HepG2 (cell line): ENCODE results near the gene TRIM72. TPM values are rescaled to one million over a fixed set of nuclear protein-coding genes. Genes with fewer than 3 reads are reported as not detected.

Source experiments
- ATAC-seq: fragments of 200-7000 bp; cut with Tn5 transposase; 3 replicates; pipeline ENCODE4 v1.9.1; 2020; ENCODE audit warnings: mild to moderate bottlenecking, moderate library complexity
- BruUV-seq: library from RNA; stranded (reverse); fragments of 400-500 nt; replicated peaks from 2 replicates; lab custom pipeline; 2021; lab: Mats Ljungman, UMichigan
- CTCF ChIA-PET: fragments of 300-600 bp; formaldehyde crosslinking; extraction: SDS; loops from one replicate; lab custom pipeline; 2021; ENCODE audit warnings: low total read pairs, inconsistent platforms, low intra/inter-chr PET ratio; lab: Yijun Ruan, JAX
- POLR2A ChIA-PET: fragments of 350-600 bp; sonication (Branson Sonifier 250); formaldehyde crosslinking; loops from one replicate; lab custom pipeline; 2020; ENCODE audit warnings: antibody characterized with exemption, inconsistent platforms; lab: Yijun Ruan, JAX
- DNase-seq: peaks from one replicate; pipeline ENCODE4 v3.0.0-alpha.2; 2015; ENCODE audit warnings: low spot score
- FAIRE-seq: peaks from 3 replicates; lab custom pipeline; 2011; peaks lifted over from hg19 to GRCh38; lab: Jason Lieb, UNC
- H2AFZ ChIP-seq: one replicate; pipeline ENCODE4 v1.6.1; 2011; ENCODE audit warnings: low read length, inconsistent platforms
- H3K27ac ChIP-seq: fragments of 300-600 bp; 3 replicates; pipeline ENCODE4 v1.8.0; 2011; ENCODE audit warnings: mixed run types, mild to moderate bottlenecking, mixed read lengths, low read length, inconsistent platforms; ENCODE audit not compliant: insufficient read depth; ENCODE audit errors: extremely low read length
- H3K27me3 ChIP-seq, 2 experiments: fragments of 200-600 bp in 1 of 2; 2 replicates in 1 of 2; 3 replicates in 1 of 2; pipeline versions ENCODE4 v1.6.0 to v1.8.0; 2011; ENCODE audit warnings: low read length in 2 of 2, mild to moderate bottlenecking in 2 of 2, moderate library complexity in 2 of 2, inconsistent platforms in 1 of 2; ENCODE audit not compliant: insufficient read depth in 2 of 2, control insufficient read depth in 1 of 2
- H3K36me3 ChIP-seq, 2 experiments: fragments of 200-600 bp in 1 of 2; replicated peaks in 1 of 2; 2 replicates in 1 of 2; 3 replicates in 1 of 2; pipeline versions ENCODE4 v1.5.1 to v1.8.0; 2011; ENCODE audit warnings: low read length in 2 of 2, inconsistent platforms in 1 of 2; ENCODE audit not compliant: insufficient read depth in 2 of 2, control insufficient read depth in 1 of 2
- H3K4me1 ChIP-seq: 2 replicates; pipeline ENCODE4 v1.5.1; 2012; ENCODE audit warnings: low read length, inconsistent platforms; ENCODE audit not compliant: insufficient read depth
- H3K4me2 ChIP-seq: 2 replicates; pipeline ENCODE4 v1.6.0; 2011; ENCODE audit warnings: low read depth, low read length, inconsistent platforms
- H3K4me3 ChIP-seq, 3 experiments: fragments of 200-600 bp in 1 of 3; sonication (generic), shearing (Covaris generic) in 1 of 3; replicated peaks in 1 of 3; 2 replicates each; pipeline ENCODE4 v1.5.1; 2011 to 2016; ENCODE audit warnings: low read length in 3 of 3, inconsistent platforms in 2 of 3, low read depth in 2 of 3, mild to moderate bottlenecking in 2 of 3, control low read depth in 1 of 3, mixed read lengths in 1 of 3; ENCODE audit not compliant: insufficient read depth in 1 of 3
- H3K79me2 ChIP-seq: one replicate; pipeline ENCODE4 v1.6.1; 2011; ENCODE audit warnings: low read length, inconsistent platforms; ENCODE audit not compliant: insufficient read depth
- H3K9ac ChIP-seq: 2 replicates; pipeline ENCODE4 v1.6.0; 2011; ENCODE audit warnings: mild to moderate bottlenecking, low read depth, low read length, inconsistent platforms; ENCODE audit not compliant: insufficient read depth
- H3K9me3 ChIP-seq: 2 replicates; pipeline ENCODE4 v1.5.1; 2012; ENCODE audit warnings: mild to moderate bottlenecking, low read length
- H4K20me1 ChIP-seq: 2 replicates; pipeline ENCODE4 v1.6.0; 2011; ENCODE audit warnings: inconsistent platforms, mild to moderate bottlenecking, low read length, moderate library complexity; ENCODE audit not compliant: insufficient read depth
- GABPB1 ChIP-seq: IDR thresholded peaks from 2 replicates; pipeline ENCODE4 v1.6.1; 2016; ENCODE audit warnings: mild to moderate bottlenecking, missing genetic modification reagents, moderate library complexity, missing compliant biosample characterization
- HCFC1 ChIP-seq: fragments of 150-350 bp; IDR thresholded peaks from 2 replicates; pipeline ENCODE4 v1.6.1; 2014; ENCODE audit warnings: low read depth, low read length
- MBD4 ChIP-seq: IDR thresholded peaks from 2 replicates; pipeline ENCODE4 v1.6.1; 2012; ENCODE audit warnings: low read length, inconsistent platforms, borderline replicate concordance
- NRL ChIP-seq: sonication (generic); formaldehyde crosslinking; IDR thresholded peaks from 2 replicates; pipeline ENCODE4 v1.5.0; 2020; ENCODE audit warnings: missing genetic modification reagents, mild to moderate bottlenecking, moderate library complexity, borderline replicate concordance
- SMAD1 ChIP-seq: sonication (generic); formaldehyde crosslinking; IDR thresholded peaks from 2 replicates; pipeline ENCODE4 v1.4.0; 2020; ENCODE audit warnings: missing genetic modification reagents, low read depth, mild to moderate bottlenecking, borderline replicate concordance
- ZNF556 ChIP-seq: sonication (generic); formaldehyde crosslinking; IDR thresholded peaks from 2 replicates; pipeline ENCODE4 v1.4.0; 2020; ENCODE audit warnings: mild to moderate bottlenecking, missing genetic modification reagents, borderline replicate concordance
- ZNF567 ChIP-seq: sonication (generic); formaldehyde crosslinking; IDR thresholded peaks from 2 replicates; pipeline ENCODE4 v1.8.1; 2023; ENCODE audit warnings: mild to moderate bottlenecking, missing genetic modification reagents, borderline replicate concordance
- WGBS: methylation state at CpG from one replicate; pipeline ENCODE4 v1.1.6; 2017; ENCODE audit warnings: low lambda C conversion rate; 5-methylcytosine and 5-hydroxymethylcytosine counted together
- in situ Hi-C: cut with HindIII; loops from 2 replicates; pipeline ENCODE4 v1.10.0; 2017; ENCODE audit warnings: low pct_unique_long_range_greater_than_20kb; ENCODE audit not compliant: extremely low pct_ligation_motif_present
- intact Hi-C: fragments of 100-400 bp; cut with micrococcal nuclease; formaldehyde crosslinking; loops from one replicate; pipeline ENCODE4 v1.10.0; 2022; ENCODE audit not compliant: unreplicated experiment
- polyA plus RNA-seq, 8 experiments: library from polyadenylated mRNA; depleted of rRNA in 3 of 8; stranded (reverse) in 7 of 8; unstranded in 1 of 8; fragments of >200 nt; fragmentation: Illumina TruSeq in 4 of 8; extraction: Trizol in 4 of 8; gene quantifications; 2 replicates each; pipeline versions ENCODE4 v1.2.1 to v1.2.3, GENCODE V29; 2011 to 2016; ENCODE audit warnings: low read depth in 4 of 8, missing spikeins in 1 of 8, mixed read lengths in 1 of 8; ENCODE audit not compliant: insufficient read depth in 1 of 8
- total RNA-seq, 5 experiments: library from RNA; depleted of rRNA; stranded (reverse); fragments of >200 nt; fragmentation: Illumina TruSeq; extraction: Trizol; gene quantifications; 2 replicates each; pipeline ENCODE4 v1.2.3, GENCODE V29; 2016; ENCODE audit warnings: low read depth in 1 of 5

Gene TRIM72
- total and polyA plus RNA-seq, 2 of the 13 experiments (the other 11 are each of a cell fraction or from before 2014, with no cell fraction given): not detected

GRCh38 chr16:31216422-31217135 lies 2.7 kb downstream of the TRIM72 start, which contains the start of gene PYDC1 (continued):
- TF ChIP-seq MBD4: no peak
- 0 out of 2 replicates have a peak, but pooled peaks have one; percentile 19 for TF ChIP-seq NRL
- TF ChIP-seq ZNF567: no peak
- TF ChIP-seq ZNF556: no peak
- peak; percentile 31; the same call in 1 of the 2 replicates for TF ChIP-seq GABPB1 (CRISPR knock-in tag)

- Histone ChIP-seq H3K79me2 (no peaks in the 10 kb centered on the region), H3K9ac (no peak overlapping the region), H4K20me1 (no peaks in the 10 kb centered on the region), H3K27ac (no peak overlapping the region)
- ATAC-seq: no peak
- TF ChIP-seq SMAD1 (CRISPR knock-in tag): no peak
- no peak for TF ChIP-seq HCFC1
- TF ChIP-seq, all 625 proteins: peak for 0
- WGBS: 0% methylated on average over 4 of the region's 4 CpGs
- Histone ChIP-seq H3K36me3 (no peaks in the 10 kb centered on the region), H3K4me2 (no peak overlapping the region), H3K4me1 (peaks cover 12% of the 10 kb centered on the region), H2AFZ (no peak overlapping the region), H3K4me3 (no peak overlapping the region), H3K27me3 (peaks cover 22 to 71% of the 10 kb centered on the region in 2 experiments), H3K9me3 (no peaks in the 10 kb centered on the region)
- DNase-seq (no peak), FAIRE-seq (no peak)
- no TSS peak for BruUV-seq
- in situ Hi-C loops (loop anchor here (25.0 kb wide), 2 partner anchors 220 to 645 kb away; partner anchors contain the start of genes COX6A2, ZNF267 and ZNF843), intact Hi-C loops (no loop called here)
- CTCF ChIA-PET: no interaction called here
- POLR2A ChIA-PET: no interaction called here
Observed at GRCh38 chr16:31217136-31217530, 3.2 kb downstream of the TRIM72 start.
